Measurements from ENCODE around the gene ZNF599.

DNA sequence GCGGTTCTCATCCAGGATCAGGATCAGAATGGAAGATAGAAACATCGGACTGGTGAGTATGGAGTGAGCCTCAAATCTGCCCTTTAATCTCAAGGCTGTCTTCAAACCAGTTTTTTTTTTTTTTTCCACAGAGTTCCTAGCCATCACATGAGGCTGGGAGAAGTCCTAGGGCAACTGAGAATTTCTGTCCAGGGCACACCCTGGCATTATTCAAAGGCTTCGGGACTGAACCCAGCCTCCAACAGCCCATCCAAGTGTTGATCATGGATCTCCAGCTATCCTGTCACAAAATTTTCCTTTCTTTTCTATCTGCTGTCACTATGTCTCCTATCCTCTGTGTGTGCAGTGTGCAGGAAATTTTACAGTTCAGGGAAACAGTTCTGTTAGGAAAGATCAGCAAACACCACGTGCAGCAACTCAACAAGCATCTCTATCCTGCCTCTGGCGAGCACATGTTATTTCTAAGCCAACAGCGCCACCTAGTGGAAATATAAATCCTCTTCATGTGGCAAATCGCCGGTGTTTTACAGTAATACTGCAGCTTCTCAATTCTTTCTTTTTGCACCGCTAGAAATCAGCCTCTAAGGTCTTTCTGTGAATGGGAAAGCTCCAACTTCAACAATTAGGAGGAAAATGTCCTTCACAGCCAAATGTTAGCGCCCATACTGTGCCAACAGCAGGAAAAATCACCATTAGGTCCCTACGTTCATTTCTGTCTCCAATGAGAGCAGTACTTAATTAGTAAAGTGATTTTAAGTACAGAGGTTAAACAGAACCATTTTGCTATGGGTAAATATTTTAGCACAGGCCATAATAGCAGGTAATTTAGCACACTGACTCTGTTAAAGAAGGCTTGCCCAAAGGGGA lies 60.4 kb downstream of the ZNF599 start:
- TF ChIP-seq GATA2 (IDR thresholded peaks at IDR 0.05; ENCODE audit: low read depth, low read length), result no peak
- TF ChIP-seq GATA3 (IDR thresholded peaks at IDR 0.05; ENCODE audit: low read depth, low read length), result no peak

Measured in SH-SY5Y (cell line).